ENCODE results near the gene SORCS3.

Gene SORCS3

GRCh38 chr10:105280895-105281294 lies 639.8 kb downstream of the SORCS3 start:
- no peak for DNase-seq (ENCODE audit: low read depth, low spot score)
- TF ChIP-seq CTCF (IDR thresholded peaks at IDR 0.05; ENCODE audit: low read depth, low read length): no peak
- no peak overlapping the region for H3K4me3 ChIP-seq (ENCODE audit: low read depth, low read length)
- in situ Hi-C loops (cut with HindIII; ENCODE audit: low sequenced_read_pairs): no loop called here

- in situ Hi-C loops (cut with HindIII; ENCODE audit: low sequenced_read_pairs): no loop called here
Measured at GRCh38 chr10:105284476-105285215, 643.6 kb downstream of the SORCS3 start.

GRCh38 chr10:105288026-105288425 lies 646.9 kb downstream of the SORCS3 start:
- no peak overlapping the region for H3K4me3 ChIP-seq (ENCODE audit: low read depth, low read length)
- in situ Hi-C loops (cut with HindIII; ENCODE audit: low sequenced_read_pairs): no loop called here
- DNase-seq (ENCODE audit: low read depth, low spot score): no peak
- no peak for TF ChIP-seq CTCF (IDR thresholded peaks at IDR 0.05; ENCODE audit: low read depth, low read length)

More at GRCh38 chr10:105284476-105285215, 643.6 kb downstream of the SORCS3 start:
- no peak for DNase-seq (ENCODE audit: low read depth, low spot score)
- H3K4me3 ChIP-seq (ENCODE audit: low read depth, low read length): no peak overlapping the region
- TF ChIP-seq CTCF (IDR thresholded peaks at IDR 0.05; ENCODE audit: low read depth, low read length): no peak

- no peak overlapping the region for H3K4me3 ChIP-seq (ENCODE audit: low read depth, low read length)
- in situ Hi-C loops (cut with HindIII; ENCODE audit: low sequenced_read_pairs): no loop called here
- TF ChIP-seq CTCF (IDR thresholded peaks at IDR 0.05; ENCODE audit: low read depth, low read length): no peak
- no peak for DNase-seq (ENCODE audit: low read depth, low spot score)
Measured at GRCh38 chr10:105288613-105289012, 647.5 kb downstream of the SORCS3 start.

GRCh38 chr10:105291571-105291970 lies 650.5 kb downstream of the SORCS3 start:
- no peak for DNase-seq (ENCODE audit: low read depth, low spot score)
- no peak for TF ChIP-seq CTCF (IDR thresholded peaks at IDR 0.05; ENCODE audit: low read depth, low read length)
- in situ Hi-C loops (cut with HindIII; ENCODE audit: low sequenced_read_pairs): no loop called here
- no peak overlapping the region for H3K4me3 ChIP-seq (ENCODE audit: low read depth, low read length)

- in situ Hi-C loops (cut with HindIII; ENCODE audit: low sequenced_read_pairs): no loop called here
- DNase-seq (ENCODE audit: low read depth, low spot score): no peak
- no peak overlapping the region for H3K4me3 ChIP-seq (ENCODE audit: low read depth, low read length)
- no peak for TF ChIP-seq CTCF (IDR thresholded peaks at IDR 0.05; ENCODE audit: low read depth, low read length)
Measured at GRCh38 chr10:105292236-105292635, 651.1 kb downstream of the SORCS3 start.

All from astrocyte of the spinal cord (primary cell).